H1 (cell line): ENCODE measurements around the gene SLC17A1. TPM values are rescaled to one million over a fixed set of nuclear protein-coding genes. Genes with fewer than 3 reads are reported as not detected.

Source experiments
- CTCF ChIA-PET: fragments of 300-600 bp; sonication (Branson Sonifier 250); formaldehyde crosslinking; loops from one replicate; lab custom pipeline; 2021; ENCODE audit not compliant: partially characterized antibody; lab: Charles Lee
- POLR2A ChIA-PET: fragments of 300-600 bp; sonication (Branson Sonifier 250); formaldehyde crosslinking; loops from one replicate; lab custom pipeline; 2021; ENCODE audit warnings: inconsistent platforms; ENCODE audit not compliant: partially characterized antibody; lab: Charles Lee
- DNase-seq, 2 experiments: peaks; one replicate each; pipeline versions ENCODE4 v3.0.0 to v3.0.0-alpha.2; 2010 to 2022; ENCODE audit warnings: low spot score in 2 of 2, low read depth in 1 of 2, mixed read lengths in 1 of 2
- FAIRE-seq: peaks from 2 replicates; lab custom pipeline; 2011; peaks lifted over from hg19 to GRCh38; lab: Jason Lieb, UNC
- H2AFZ ChIP-seq: 2 replicates; pipeline ENCODE4 v1.8.1; 2012; ENCODE audit warnings: low read length, inconsistent platforms
- H2AK5ac ChIP-seq: 2 replicates; pipeline ENCODE4 v1.6.1; 2013; ENCODE audit warnings: low read depth, low read length
- H2BK120ac ChIP-seq: replicated peaks from 2 replicates; pipeline ENCODE3; 2013; ENCODE audit warnings: low read depth, low read length, inconsistent platforms
- H2BK12ac ChIP-seq: 2 replicates; pipeline ENCODE4 v1.6.1; 2013; ENCODE audit warnings: low read depth, low read length
- H2BK15ac ChIP-seq: 2 replicates; pipeline ENCODE4 v1.6.1; 2013; ENCODE audit warnings: low read length
- H2BK20ac ChIP-seq: 2 replicates; pipeline ENCODE4 v1.6.1; 2013; ENCODE audit warnings: low read length
- H2BK5ac ChIP-seq: 2 replicates; pipeline ENCODE4 v1.6.1; 2013; ENCODE audit warnings: low read depth, low read length
- H3K14ac ChIP-seq: 2 replicates; pipeline ENCODE4 v1.6.1; 2013; ENCODE audit warnings: inconsistent platforms; ENCODE audit not compliant: insufficient read length
- H3K18ac ChIP-seq: 2 replicates; pipeline ENCODE4 v1.6.1; 2013; ENCODE audit warnings: low read length; ENCODE audit errors: extremely low read depth
- H3K23ac ChIP-seq: 2 replicates; pipeline ENCODE4 v1.6.1; 2013; ENCODE audit warnings: inconsistent platforms; ENCODE audit not compliant: insufficient read length
- H3K23me2 ChIP-seq: 2 replicates; pipeline ENCODE4 v1.6.1; 2013; ENCODE audit warnings: low read depth, low read length
- H3K27ac ChIP-seq: 2 replicates; pipeline ENCODE4 v1.6.1; 2011; ENCODE audit warnings: low read depth, low read length, inconsistent platforms
- H3K27me3 ChIP-seq, 4 experiments: replicated peaks in 1 of 4; 1 replicate in 1 of 4; 2 replicates in 3 of 4; pipeline versions ENCODE4 v1.6.1 to v1.8.1; 2011 to 2013; ENCODE audit warnings: low read length in 3 of 4, mild to moderate bottlenecking in 3 of 4, inconsistent platforms in 2 of 4, mixed read lengths in 2 of 4, moderate library complexity in 1 of 4; ENCODE audit not compliant: control insufficient read depth in 3 of 4, insufficient read depth in 3 of 4; ENCODE audit errors: extremely low read depth in 1 of 4
- H3K36me3 ChIP-seq, 4 experiments: 2 replicates each; pipeline versions ENCODE4 v1.6.1 to v1.8.1; 2011 to 2013; ENCODE audit warnings: mild to moderate bottlenecking in 4 of 4, low read length in 3 of 4, moderate library complexity in 2 of 4, control low read depth in 1 of 4, inconsistent platforms in 1 of 4; ENCODE audit not compliant: insufficient read depth in 4 of 4, control insufficient read depth in 2 of 4
- H3K4ac ChIP-seq: replicated peaks from 2 replicates; pipeline ENCODE3; 2013; ENCODE audit warnings: low read length, low read depth, mixed read lengths, inconsistent platforms; ENCODE audit not compliant: insufficient read length
- H3K4me1 ChIP-seq, 4 experiments: replicated peaks in 1 of 4; 1 replicate in 1 of 4; 2 replicates in 3 of 4; pipeline versions ENCODE4 v1.6.1 to v1.8.1; 2011 to 2013; ENCODE audit warnings: low read length in 3 of 4, inconsistent platforms in 2 of 4, mixed read lengths in 1 of 4; ENCODE audit not compliant: insufficient read depth in 4 of 4, control insufficient read depth in 3 of 4
- H3K4me2 ChIP-seq, 2 experiments: 2 replicates each; pipeline versions ENCODE4 v1.6.1 to v1.8.1; 2011 to 2013; ENCODE audit warnings: low read depth in 2 of 2, low read length in 2 of 2, control low read depth in 1 of 2, inconsistent platforms in 1 of 2, mild to moderate bottlenecking in 1 of 2; ENCODE audit not compliant: insufficient read depth in 1 of 2
- H3K4me3 ChIP-seq, 4 experiments: fragments of 200-600, 300-600 bp in 1 of 4; sonication (generic), shearing (Covaris generic), sonication (Bioruptor Twin) in 1 of 4; 2 replicates each; pipeline versions ENCODE4 v1.5.1 to v1.8.1; 2011 to 2016; ENCODE audit warnings: low read length in 4 of 4, low read depth in 3 of 4, control low read depth in 2 of 4, inconsistent platforms in 2 of 4, mild to moderate bottlenecking in 2 of 4, mixed read lengths in 1 of 4, moderate library complexity in 1 of 4; ENCODE audit not compliant: insufficient read depth in 2 of 4; ENCODE audit errors: extremely low read depth in 1 of 4
- H3K56ac ChIP-seq: replicated peaks from 2 replicates; pipeline ENCODE3; 2013; ENCODE audit warnings: low read depth, mild to moderate bottlenecking, mixed read lengths, low read length, inconsistent platforms; ENCODE audit not compliant: insufficient read length
- H3K79me1 ChIP-seq: 2 replicates; pipeline ENCODE4 v1.6.1; 2013; ENCODE audit warnings: low read depth, low read length, control low read depth
- H3K79me2 ChIP-seq, 2 experiments: 2 replicates each; pipeline versions ENCODE4 v1.6.1 to v1.8.1; 2012 to 2013; ENCODE audit warnings: low read length in 2 of 2, mild to moderate bottlenecking in 2 of 2, inconsistent platforms in 1 of 2; ENCODE audit not compliant: insufficient read depth in 2 of 2, control insufficient read depth in 1 of 2
- H3K9ac ChIP-seq, 4 experiments: replicated peaks in 1 of 4; 1 replicate in 1 of 4; 2 replicates in 3 of 4; pipeline versions ENCODE4 v1.6.1 to v1.8.1; 2011 to 2013; ENCODE audit warnings: low read depth in 3 of 4, low read length in 3 of 4, control low read depth in 2 of 4, mild to moderate bottlenecking in 2 of 4, moderate library complexity in 2 of 4, inconsistent platforms in 1 of 4; ENCODE audit errors: extremely low read depth in 1 of 4
- H3K9me3 ChIP-seq, 2 experiments: 2 replicates each; pipeline versions ENCODE4 v1.6.1 to v1.8.1; 2012 to 2013; ENCODE audit warnings: mild to moderate bottlenecking in 2 of 2, moderate library complexity in 2 of 2, control low read depth in 1 of 2, inconsistent platforms in 1 of 2, low read depth in 1 of 2, low read length in 1 of 2, mixed read lengths in 1 of 2; ENCODE audit not compliant: insufficient read depth in 2 of 2
- H4K20me1 ChIP-seq, 2 experiments: replicated peaks in 1 of 2; 2 replicates each; pipeline versions ENCODE3 to v1.8.1; 2011 to 2013; ENCODE audit warnings: inconsistent platforms in 2 of 2, low read length in 2 of 2, mild to moderate bottlenecking in 1 of 2; ENCODE audit not compliant: insufficient read depth in 2 of 2, control insufficient read depth in 1 of 2
- H4K5ac ChIP-seq: 2 replicates; pipeline ENCODE4 v1.6.1; 2013; ENCODE audit warnings: low read length, low read depth, mixed read lengths, inconsistent platforms; ENCODE audit not compliant: insufficient read length
- H4K8ac ChIP-seq: 2 replicates; pipeline ENCODE4 v1.8.0; 2013; ENCODE audit warnings: mild to moderate bottlenecking, moderate library complexity, low read length, inconsistent platforms; ENCODE audit not compliant: insufficient read depth; ENCODE audit errors: extremely low read depth
- H4K91ac ChIP-seq: replicated peaks from 2 replicates; pipeline ENCODE3; 2013; ENCODE audit warnings: low read length, mixed read lengths, inconsistent platforms; ENCODE audit not compliant: insufficient read length
- E2F6 ChIP-seq: IDR thresholded peaks from 2 replicates; pipeline ENCODE4 v1.6.1; 2012; ENCODE audit warnings: inconsistent platforms
- EP300 ChIP-seq, 2 experiments: IDR thresholded peaks; 1 replicate in 1 of 2; 2 replicates in 1 of 2; pipeline ENCODE4 v1.6.1; 2011 to 2012; ENCODE audit warnings: low read depth in 2 of 2, low read length in 2 of 2, mild to moderate bottlenecking in 2 of 2, borderline replicate concordance in 1 of 2, inconsistent platforms in 1 of 2, moderate library complexity in 1 of 2
- JUND ChIP-seq: IDR thresholded peaks from 2 replicates; pipeline ENCODE4 v1.6.1; 2011; ENCODE audit warnings: mild to moderate bottlenecking, improper control_type of control experiment, low read length
- NANOG ChIP-seq: IDR thresholded peaks from 2 replicates; pipeline ENCODE4 v1.6.1; 2011; ENCODE audit warnings: low read length, low read depth, mild to moderate bottlenecking, inconsistent platforms; ENCODE audit not compliant: insufficient read depth, poor library complexity, severe bottlenecking
- RXRA ChIP-seq: IDR thresholded peaks from 2 replicates; pipeline ENCODE4 v1.6.1; 2011; ENCODE audit warnings: low read depth, mild to moderate bottlenecking, low read length, moderate library complexity; ENCODE audit not compliant: insufficient read depth
- SAP30 ChIP-seq: fragments of 300-600 bp; sonication (generic); IDR thresholded peaks from 2 replicates; pipeline ENCODE4 v1.7.1; 2012; ENCODE audit warnings: low read length, moderate library complexity, mild to moderate bottlenecking, inconsistent platforms; ENCODE audit not compliant: insufficient read depth, insufficient replicate concordance
- polyA plus RNA-seq, 7 experiments: library from polyadenylated mRNA; depleted of rRNA in 3 of 7; stranded (reverse) in 5 of 7; unstranded in 2 of 7; fragments of >200 nt in 5 of 7; fragments of 200-250 nt in 2 of 7; gene quantifications; 1 replicate in 5 of 7; 2 replicates in 1 of 7; 4 replicates in 1 of 7; pipeline versions ENCODE4 v1.2.1 to v1.2.3, GENCODE V29; 2011 to 2013; ENCODE audit warnings: missing spikeins in 2 of 7, mixed read lengths in 2 of 7
- total RNA-seq: library from RNA; stranded (reverse); fragmentation: NEBNext Ultra II Directional; extraction: Animal tissue kit (Norgen Biotek cat#: 25700); gene quantifications from 2 replicates; pipeline ENCODE4 v1.2.1, GENCODE V29; 2021

The SLC17A1 gene
- total and polyA plus RNA-seq, 2 of the 8 experiments (the other 6 are each of a cell fraction or from before 2014, with no cell fraction given): not detected

GRCh38 chr6:25753079-25753478 is 78.8 kb downstream of the SLC17A1 start:
- CTCF ChIA-PET: interaction anchor here (0.6 to 3.0 kb wide), 4 partner anchors 12 to 191 kb away, joined by 3 to 13 read pairs (median 3); no protein-coding TSS in a partner anchor
- Histone ChIP-seq H3K79me2 (no peaks in the 10 kb centered on the region), H3K4ac (no peak overlapping the region), H3K27me3 (no peaks in the 10 kb centered on the region), H3K4me3 (no peak overlapping the region), H3K14ac (no peak overlapping the region), H2BK120ac (no peak overlapping the region), H3K9ac (no peak overlapping the region), H4K5ac (no peak overlapping the region), H3K27ac (no peak overlapping the region), H3K79me1 (no peaks in the 10 kb centered on the region), H2BK12ac (no peak overlapping the region), H2BK15ac (no peak overlapping the region), H3K9me3 (no peaks in the 10 kb centered on the region), H4K20me1 (no peaks in the 10 kb centered on the region), H3K4me1 (no peaks in the 10 kb centered on the region), H3K56ac (no peak overlapping the region), H4K91ac (no peak overlapping the region), H2AK5ac (no peak overlapping the region), H3K23me2 (no peaks in the 10 kb centered on the region; the same call in 1 of the 2 replicates), H3K23ac (no peak overlapping the region), H4K8ac (no peak overlapping the region), H3K4me2 (no peak overlapping the region), H3K36me3 (no peaks in the 10 kb centered on the region), H2BK5ac (no peak overlapping the region), H2BK20ac (no peak overlapping the region), H3K18ac (no peak overlapping the region), H2AFZ (no peak overlapping the region)
- FAIRE-seq (no peak), DNase-seq (no peak)
- POLR2A ChIA-PET: no interaction called here
- no peak for TF ChIP-seq E2F6
- no peak for TF ChIP-seq EP300 (IDR thresholded peaks at IDR 0.05; ENCODE audit: borderline replicate concordance in 1 of 2, low read depth in 2 of 2, low read length in 2 of 2)
- TF ChIP-seq JUND: no peak
- TF ChIP-seq NANOG: no peak
- TF ChIP-seq RXRA: no peak
- no peak for TF ChIP-seq SAP30
